Activated CD4-positive, alpha-beta T cell treated with anti-CD3 and anti-CD28 coated beads for 48 hours (primary cell): Measurements from ENCODE around the gene RBMXL3.
"Not testable (repeated sequence)": the region's sequence is repeated elsewhere in the genome, so short reads cannot be mapped to it uniquely, and the experiment has no call there.

Source experiments
- DNase-seq: peaks from one replicate; pipeline ENCODE4 v3.0.0-alpha.2; 2020

RBMXL3 gene

GRCh38 chrX:115189110-115189509, at the start of gene RBMXL3:
TSS of gene RBMXL3 (plus strand) at chrX:115189410. CDS start at chrX:115189442, 32 bp downstream.
- DNase-seq, result no peak

- DNase-seq, result no peak
These were observed 47.2 kb upstream of the RBMXL3 start for GRCh38 chrX:115142057-115142456.

GRCh38 chrX:115147220-115147619, 42.0 kb upstream of the RBMXL3 start:
- no peak for DNase-seq

- no peak for DNase-seq
These were observed 16.0 kb upstream of the RBMXL3 start for GRCh38 chrX:115173181-115173580.

GRCh38 chrX:115174548-115174947, 14.7 kb upstream of the RBMXL3 start:
- DNase-seq, result no peak

- DNase-seq, result no peak
These were observed 11.3 kb upstream of the RBMXL3 start for GRCh38 chrX:115177932-115178331.

- no peak for DNase-seq
These were observed 10.7 kb upstream of the RBMXL3 start for GRCh38 chrX:115178473-115178872.

GRCh38 chrX:115183980-115184379, 5.2 kb upstream of the RBMXL3 start:
- DNase-seq, result no peak

GRCh38 chrX:115189646-115190635, 731 bp downstream of the RBMXL3 start:
- DNase-seq, result no peak

GRCh38 chrX:115190636-115191489, 1.7 kb downstream of the RBMXL3 start:
- no peak for DNase-seq

GRCh38 chrX:115191490-115192243, 2.5 kb downstream of the RBMXL3 start:
- DNase-seq, result no peak

GRCh38 chrX:115192244-115192700, 3.1 kb downstream of the RBMXL3 start:
- no peak for DNase-seq

- DNase-seq, result no peak
These were observed 14.8 kb downstream of the RBMXL3 start for GRCh38 chrX:115204040-115204439.

GRCh38 chrX:115209547-115209946, 20.3 kb downstream of the RBMXL3 start:
- DNase-seq, result not testable (repeated sequence)

GRCh38 chrX:115214151-115214550, 24.9 kb downstream of the RBMXL3 start:
- DNase-seq, result no peak

- DNase-seq, result no peak
These were observed 25.4 kb downstream of the RBMXL3 start for GRCh38 chrX:115214605-115215004.

GRCh38 chrX:115217346-115217745, 28.1 kb downstream of the RBMXL3 start:
- DNase-seq, result not testable (repeated sequence)

GRCh38 chrX:115226929-115227328, 37.7 kb downstream of the RBMXL3 start:
- no peak for DNase-seq

GRCh38 chrX:115229337-115230003, 40.3 kb downstream of the RBMXL3 start:
- DNase-seq, result no peak

- DNase-seq, result no peak
These were observed 43.8 kb downstream of the RBMXL3 start for GRCh38 chrX:115232933-115233496.
